IPS-NIHi7 (cell line): ENCODE data around the gene MED9.
"Not testable (repeated sequence)": the region's sequence is repeated elsewhere in the genome, so short reads cannot be mapped to it uniquely, and the experiment has no call there.

Experiments used
- DNase-seq: peaks from one replicate; pipeline ENCODE4 v3.0.0; 2012; ENCODE audit warnings: mixed read lengths; ENCODE audit errors: extremely low spot score

MED9 gene

GRCh38 chr17:17455173-17455572 is 21.6 kb upstream of the MED9 start:
- DNase-seq, result no peak

- no peak for DNase-seq
Observed at GRCh38 chr17:17456251-17456650, 20.5 kb upstream of the MED9 start.

DNA sequence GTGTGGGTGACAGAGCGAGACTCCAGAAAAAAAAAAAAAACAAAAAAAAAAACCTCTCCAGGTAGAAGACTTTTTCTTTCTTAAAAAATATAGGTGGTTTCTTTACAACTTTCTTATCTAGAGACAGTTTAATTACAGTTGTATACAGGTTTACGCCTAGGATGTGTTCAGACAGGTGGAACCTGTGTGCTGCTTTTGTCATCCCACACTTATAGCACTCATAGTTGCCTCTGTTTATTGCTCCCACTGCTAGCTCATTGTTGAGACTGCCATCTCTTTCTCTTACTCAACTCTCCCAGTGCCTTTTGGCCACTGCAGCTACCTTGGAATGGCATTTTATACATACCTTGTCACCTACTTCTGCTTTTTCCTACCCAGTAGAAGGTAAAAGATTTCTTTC is 19.1 kb upstream of the MED9 start:
- no peak for DNase-seq

DNA sequence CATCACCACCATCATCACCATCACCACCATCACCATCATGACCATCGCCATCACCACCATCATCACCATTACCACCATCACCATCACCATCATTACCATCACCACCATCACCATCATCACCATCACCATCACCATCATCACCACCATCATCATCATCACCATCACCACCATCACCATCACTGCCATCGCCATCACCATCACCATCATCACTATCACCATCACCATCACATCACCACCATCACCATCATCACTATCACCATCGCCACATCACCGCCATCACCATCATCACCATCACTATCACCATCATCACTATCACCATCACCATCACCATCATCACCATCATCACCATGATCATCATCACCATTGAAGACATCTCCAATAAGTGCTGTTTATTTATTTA is 16.8 kb upstream of the MED9 start:
- no peak for DNase-seq

GRCh38 chr17:17462048-17462824 is 14.6 kb upstream of the MED9 start:
- no peak for DNase-seq

GRCh38 chr17:17463821-17464220 is 13.0 kb upstream of the MED9 start:
- DNase-seq, result no peak

DNA sequence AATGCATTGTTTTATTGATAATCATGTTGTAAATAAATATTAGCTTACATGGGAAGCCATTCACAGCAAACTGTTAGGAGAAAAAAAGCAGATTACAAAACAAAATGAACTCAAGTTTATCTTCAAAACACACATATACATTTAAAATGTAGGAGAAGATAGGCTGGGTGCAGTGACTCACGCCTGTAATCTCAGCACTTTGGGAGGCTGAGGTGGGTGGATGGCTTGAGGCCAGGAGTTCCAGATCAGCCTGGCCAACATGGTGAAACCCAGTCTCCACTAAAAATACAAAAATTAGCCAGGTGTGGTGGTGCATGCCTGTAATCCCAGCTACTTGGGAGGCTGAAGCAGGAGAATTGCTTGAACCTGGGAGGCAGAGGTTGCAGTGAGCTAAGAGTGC is 10.9 kb upstream of the MED9 start:
- DNase-seq, result not testable (repeated sequence)

DNA sequence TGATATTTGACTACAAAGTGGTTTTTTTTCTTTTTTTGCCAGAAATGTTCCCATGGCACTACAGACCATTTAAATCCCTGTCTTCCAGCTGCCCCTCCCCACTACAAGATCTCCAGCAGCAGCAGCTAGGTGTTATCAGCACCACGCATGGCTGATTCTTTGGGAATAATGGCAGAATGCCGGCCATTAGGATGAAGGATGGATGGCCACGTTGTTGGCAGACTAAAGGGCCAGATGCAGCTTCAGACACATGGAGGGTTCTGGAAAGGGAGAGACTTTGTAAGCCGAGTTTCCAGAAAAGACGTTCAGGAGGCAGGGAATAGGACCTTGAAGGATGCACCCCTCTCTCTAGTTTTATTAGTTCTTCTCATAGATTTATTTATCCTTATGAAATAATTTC is 10.3 kb upstream of the MED9 start:
- DNase-seq, result no peak

DNA sequence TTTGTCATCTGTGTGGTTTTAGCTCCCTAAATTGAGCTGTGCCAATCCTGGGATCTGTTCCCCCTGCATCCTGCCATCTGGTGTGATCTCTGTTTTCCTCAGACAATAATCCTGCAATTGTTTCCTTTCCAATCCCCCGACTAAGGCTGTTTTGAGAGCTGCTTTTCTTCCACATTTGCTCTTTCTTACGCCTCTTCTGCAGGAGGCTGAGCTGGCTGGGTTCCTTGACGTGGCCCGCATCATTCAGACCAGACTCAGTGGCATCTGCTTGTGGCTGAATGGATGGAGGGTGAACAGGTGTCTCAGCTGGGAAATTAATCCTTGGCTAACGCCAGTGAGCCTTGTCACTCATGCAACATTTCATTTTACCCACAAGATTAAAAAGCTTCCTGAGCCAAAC is 9.8 kb upstream of the MED9 start:
- no peak for DNase-seq

DNA sequence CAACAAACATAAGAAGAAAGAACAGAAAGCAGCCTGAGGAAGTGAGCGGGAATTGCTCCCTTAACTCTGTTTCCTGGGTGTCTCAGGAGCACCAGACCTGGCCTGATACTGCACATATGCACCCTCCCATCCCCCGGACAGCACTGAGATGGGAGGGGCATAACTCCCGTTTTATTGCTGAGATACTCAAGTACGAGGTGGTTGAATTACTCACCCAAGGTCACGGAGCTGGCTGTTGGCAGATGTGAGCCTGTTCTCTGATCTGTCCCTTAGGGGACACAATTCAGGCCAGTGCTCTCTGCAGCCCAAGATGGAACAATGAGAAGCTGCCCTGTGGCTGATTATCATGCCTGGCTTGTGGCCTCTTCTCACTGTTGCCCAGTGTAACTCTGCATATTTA is 9.1 kb upstream of the MED9 start:
- DNase-seq, result no peak

GRCh38 chr17:17468217-17469010 is 8.4 kb upstream of the MED9 start:
- DNase-seq, result no peak

DNA sequence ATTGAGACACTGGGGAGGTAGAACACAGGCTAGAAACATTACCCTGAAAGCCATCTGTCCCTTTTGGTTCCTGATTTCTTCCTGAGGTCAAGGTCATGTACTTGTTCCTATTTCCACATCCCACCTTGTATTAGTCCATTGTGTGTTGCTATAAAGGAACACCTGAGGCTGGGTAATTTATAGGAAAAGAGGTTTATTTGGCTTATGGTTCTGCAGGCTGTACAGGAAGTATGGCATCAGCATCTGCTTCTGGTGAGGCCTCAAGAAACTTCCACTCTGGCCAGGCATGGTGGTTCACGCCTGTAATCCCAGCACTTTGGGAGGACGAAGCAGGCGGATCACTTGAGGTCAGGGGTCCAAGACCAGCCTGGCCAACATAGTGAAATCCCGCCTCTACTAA is 7.4 kb upstream of the MED9 start:
- DNase-seq, result no peak

GRCh38 chr17:17469996-17470395 is 6.8 kb upstream of the MED9 start:
- DNase-seq, result no peak

- no peak for DNase-seq
Observed at GRCh38 chr17:17472333-17472920, 4.4 kb upstream of the MED9 start.

GRCh38 chr17:17474341-17474740 is 2.5 kb upstream of the MED9 start:
- DNase-seq, result no peak

GRCh38 chr17:17479209-17479608 is 2.4 kb downstream of the MED9 start:
- DNase-seq, result no peak

- no peak for DNase-seq
Observed at GRCh38 chr17:17480593-17481148, 3.9 kb downstream of the MED9 start.

DNA sequence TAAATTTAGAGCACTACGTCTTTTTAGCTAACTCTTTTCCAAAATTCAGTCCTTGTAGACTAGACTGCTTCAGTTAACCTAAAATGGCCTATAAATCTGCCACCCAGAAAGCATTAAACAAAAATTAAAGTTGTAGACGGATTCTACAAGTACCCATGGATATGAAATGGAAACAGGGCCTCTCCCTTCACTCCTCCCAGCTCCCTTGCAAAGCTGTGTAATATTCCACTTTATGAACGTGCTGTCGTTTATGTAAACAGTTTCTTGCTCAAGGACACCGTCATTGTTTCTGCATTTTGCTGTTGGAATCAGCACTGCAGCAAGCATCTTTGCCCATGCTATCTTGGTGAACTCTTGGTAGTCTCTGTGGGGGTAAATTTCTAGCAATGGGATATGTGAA is 5.1 kb downstream of the MED9 start:
- DNase-seq, result no peak

DNA sequence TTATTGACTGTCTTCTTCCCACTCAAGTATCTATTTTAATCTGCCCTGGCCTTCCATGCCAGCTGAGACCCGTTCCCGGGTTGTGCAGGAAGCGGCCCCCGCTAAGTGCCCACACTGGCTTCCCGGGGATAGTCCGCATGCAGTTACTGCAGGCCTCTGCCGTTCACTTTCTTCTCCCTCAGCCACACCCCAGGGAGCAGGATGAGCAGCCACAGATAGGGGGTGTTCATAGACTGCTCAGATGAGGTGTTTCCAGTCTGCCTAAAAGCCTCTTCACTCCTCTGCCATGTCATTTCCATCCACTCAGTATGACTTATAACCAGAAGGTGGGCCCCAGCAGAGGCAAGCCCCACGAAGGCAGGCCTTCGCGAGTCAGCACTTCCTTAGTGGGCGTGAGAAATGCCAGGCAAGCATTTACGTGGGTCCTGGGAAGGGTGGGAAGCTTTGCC is 7.7 kb downstream of the MED9 start:
- DNase-seq, result no peak

- DNase-seq, result no peak
Observed at GRCh38 chr17:17485420-17485819, 8.6 kb downstream of the MED9 start.

DNA sequence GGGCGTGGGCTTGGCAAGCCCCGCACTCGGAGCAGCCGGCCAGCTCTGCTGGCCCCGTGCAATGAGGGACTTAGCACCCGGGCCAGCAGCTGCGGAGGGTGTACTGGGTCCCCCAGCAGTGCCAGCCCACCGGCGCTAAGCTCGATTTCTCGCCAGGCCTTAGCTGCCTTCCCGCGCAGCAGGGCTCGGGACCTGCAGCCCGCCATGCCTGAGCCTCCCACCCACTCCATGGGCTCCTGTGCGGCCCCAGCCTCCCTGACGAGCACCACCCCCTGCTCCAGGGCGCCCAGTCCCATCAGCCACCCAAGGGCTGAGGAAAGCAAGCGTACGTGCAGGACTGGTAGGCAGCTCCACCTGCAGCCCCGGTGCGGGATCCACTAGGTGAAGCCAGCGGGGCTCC is 9.6 kb downstream of the MED9 start:
- not testable (repeated sequence) for DNase-seq

DNA sequence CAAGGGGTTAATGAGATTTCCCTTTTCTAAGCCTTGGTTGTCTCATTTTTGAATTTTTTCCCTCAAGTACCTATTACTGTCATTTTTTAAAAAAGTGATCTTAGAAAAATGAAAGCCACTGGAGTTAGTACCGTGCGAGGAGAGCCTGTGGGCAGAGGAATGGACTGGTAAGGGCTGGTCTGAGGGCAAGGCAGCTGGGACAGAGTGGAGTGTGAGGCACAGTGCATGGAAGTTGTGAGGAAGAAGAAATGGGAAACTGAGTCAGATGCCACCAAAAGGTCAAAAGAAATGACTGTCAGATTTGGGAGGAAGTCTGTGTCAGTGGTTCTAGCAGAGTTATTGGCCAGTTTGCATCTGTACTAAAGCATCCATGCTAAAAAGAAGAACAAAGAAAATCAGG is 11.2 kb downstream of the MED9 start:
- DNase-seq, result no peak
